GM23338 (cell line): Measurements from ENCODE around the gene CPXM2.

Experiments used
- CREB1 ChIP-seq: fragments of 250-450 bp; sonication (Bioruptor Pico); IDR thresholded peaks from 2 replicates; pipeline ENCODE4 v1.5.0; 2020; ENCODE audit warnings: low read depth, mild to moderate bottlenecking, moderate library complexity
- CTCF ChIP-seq, 2 experiments: fragments of 200-600 bp in 1 of 2; sonication (generic) in 1 of 2; conservative IDR thresholded peaks; 2 replicates each; pipeline versions ENCODE4 v1.5.1 to v1.6.1; 2016 to 2017; ENCODE audit warnings: antibody characterized with exemption in 2 of 2, low read depth in 2 of 2, mild to moderate bottlenecking in 2 of 2, moderate library complexity in 1 of 2
- ETS1 ChIP-seq: IDR thresholded peaks from 2 replicates; pipeline ENCODE4 v1.6.1; 2016; ENCODE audit warnings: antibody characterized with exemption
- EZH2 ChIP-seq: fragments of 200-600 bp; sonication (generic); IDR thresholded peaks from one replicate; pipeline ENCODE4 v1.8.0; 2017; ENCODE audit warnings: antibody characterized with exemption, mild to moderate bottlenecking, low read depth; ENCODE audit not compliant: unreplicated experiment
- EZH2phosphoT487 ChIP-seq: fragments of 200-600 bp; sonication (generic); IDR thresholded peaks from one replicate; pipeline ENCODE4 v1.8.1; 2018; ENCODE audit warnings: antibody characterized with exemption; ENCODE audit not compliant: unreplicated experiment
- JUNB ChIP-seq: IDR thresholded peaks from one replicate; pipeline ENCODE4 v1.6.1; 2016; ENCODE audit warnings: antibody characterized with exemption; ENCODE audit not compliant: unreplicated experiment
- NANOG ChIP-seq: IDR thresholded peaks from 2 replicates; pipeline ENCODE4 v1.6.1; 2016; ENCODE audit warnings: antibody characterized with exemption, borderline replicate concordance
- POLR2AphosphoS5 ChIP-seq: IDR thresholded peaks from 2 replicates; pipeline ENCODE4 v1.6.1; 2016; ENCODE audit warnings: antibody characterized with exemption, low read depth
- REST ChIP-seq: IDR thresholded peaks from one replicate; pipeline ENCODE4 v1.6.1; 2018; ENCODE audit warnings: antibody characterized with exemption; ENCODE audit not compliant: unreplicated experiment
- STAT1 ChIP-seq: IDR thresholded peaks from one replicate; pipeline ENCODE4 v1.6.1; 2016; ENCODE audit warnings: antibody characterized with exemption; ENCODE audit not compliant: unreplicated experiment
- ZNF114 ChIP-seq: fragments of 250-450 bp; sonication (Bioruptor Pico); IDR thresholded peaks from 2 replicates; pipeline ENCODE4 v1.5.0; 2020; ENCODE audit warnings: mild to moderate bottlenecking, moderate library complexity
- ZNF331 ChIP-seq: fragments of 250-450 bp; sonication (Bioruptor Pico); IDR thresholded peaks from 2 replicates; pipeline ENCODE4 v1.5.0; 2020; ENCODE audit warnings: low read depth, mild to moderate bottlenecking, moderate library complexity
- ZNF462 ChIP-seq: fragments of 250-450 bp; sonication (Bioruptor Pico); IDR thresholded peaks from 2 replicates; pipeline ENCODE4 v1.5.0; 2020; ENCODE audit warnings: mild to moderate bottlenecking, moderate library complexity

GRCh38 chr10:123848564-123849457, 42.8 kb downstream of the CPXM2 start:
- TF ChIP-seq POLR2AphosphoS5 = no peak
- TF ChIP-seq CTCF (conservative IDR thresholded peaks at IDR 0.05; ENCODE audit: low read depth in 2 of 2) = no peak
- TF ChIP-seq EZH2phosphoT487 = no peak
- no peak for TF ChIP-seq REST
- TF ChIP-seq JUNB = no peak
- TF ChIP-seq EZH2 = no peak
- no peak for TF ChIP-seq STAT1
- TF ChIP-seq ETS1 = no peak
- no peak for TF ChIP-seq ZNF114
- no peak for TF ChIP-seq NANOG
- TF ChIP-seq ZNF331 = no peak
- no peak for TF ChIP-seq CREB1 (CRISPR knock-in tag)
- no peak for TF ChIP-seq ZNF462
